Measurements from ENCODE around the gene PDK1. TPM values are rescaled to one million over a fixed set of nuclear protein-coding genes. Genes with fewer than 3 reads are reported as not detected.
"Not testable (repeated sequence)": the region's sequence is repeated elsewhere in the genome, so short reads cannot be mapped to it uniquely, and the experiment has no call there.

Gene PDK1
- total RNA-seq, 1 donor from 2014 or later = 42.3 TPM

DNA sequence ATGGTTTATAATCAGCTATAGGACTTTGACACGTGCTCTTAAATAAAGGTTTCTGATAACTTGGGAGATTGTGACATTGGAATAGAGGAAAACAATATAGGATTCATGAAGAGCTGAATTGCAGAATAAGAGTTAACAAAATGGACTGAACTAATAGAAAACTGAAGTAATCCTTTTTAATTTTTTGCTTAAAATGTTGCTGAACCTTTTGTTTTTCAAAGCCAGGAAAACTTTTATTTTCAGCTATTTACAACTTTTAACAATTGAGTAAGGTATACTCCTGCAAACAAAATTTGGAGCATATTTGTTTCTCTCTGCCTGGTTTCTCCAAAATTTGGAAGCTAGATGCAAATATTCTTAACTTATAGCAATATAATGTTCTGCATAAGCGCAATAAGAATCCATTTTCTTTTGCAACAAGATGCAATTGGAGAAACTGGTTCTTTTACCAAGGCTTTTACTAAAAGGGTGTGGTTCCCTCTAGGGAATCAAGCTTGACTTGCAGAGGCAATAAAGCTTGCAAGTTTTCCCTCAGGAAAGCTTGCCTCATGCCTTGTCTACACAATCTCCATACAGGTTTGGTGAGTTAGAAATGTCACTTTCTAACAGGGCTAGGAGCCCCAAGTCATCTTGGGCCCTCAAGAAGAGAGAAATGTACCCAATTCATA is 10.3 kb upstream of the PDK1 start:
- Mint-ChIP-seq H3K36me3 (peaks cover 29% of the 10 kb centered on the region), H3K9me3 (peaks cover 51% of the 10 kb centered on the region)

DNA sequence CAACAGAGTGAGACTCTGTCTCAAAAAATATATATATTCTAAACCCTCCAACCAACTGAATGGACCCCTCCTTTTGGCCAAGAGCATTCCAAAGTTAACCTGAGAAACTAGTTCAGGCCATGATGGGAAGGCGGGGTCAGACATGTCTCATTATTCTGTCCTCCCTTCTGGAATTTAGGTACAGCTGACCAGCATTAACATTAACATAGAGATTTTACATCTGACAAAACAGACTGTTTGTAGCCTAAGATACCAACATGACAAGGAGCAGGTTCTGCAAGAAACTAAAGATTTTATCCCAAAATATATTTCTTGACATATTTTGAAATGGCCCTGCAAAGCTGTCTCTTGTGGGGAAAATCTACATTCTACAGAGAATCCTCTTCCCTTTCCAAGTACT is 6.8 kb upstream of the PDK1 start:
- DNase-seq (ENCODE audit: low spot score in 2 of 2, unreplicated experiment in 2 of 2) = no peak
- H3K36me3 Mint-ChIP-seq = peaks cover 14% of the 10 kb centered on the region
- no peaks in the 10 kb centered on the region for H3K27me3 Mint-ChIP-seq (ENCODE audit: low read depth)
- H3K9me3 Mint-ChIP-seq = peaks cover 25% of the 10 kb centered on the region
- peaks cover 34% of the 10 kb centered on the region for H3K4me1 Mint-ChIP-seq
- H3K4me3 Mint-ChIP-seq = no peak overlapping the region
- no peak overlapping the region for H3K27ac Mint-ChIP-seq
- TF ChIP-seq, protein P1, sequence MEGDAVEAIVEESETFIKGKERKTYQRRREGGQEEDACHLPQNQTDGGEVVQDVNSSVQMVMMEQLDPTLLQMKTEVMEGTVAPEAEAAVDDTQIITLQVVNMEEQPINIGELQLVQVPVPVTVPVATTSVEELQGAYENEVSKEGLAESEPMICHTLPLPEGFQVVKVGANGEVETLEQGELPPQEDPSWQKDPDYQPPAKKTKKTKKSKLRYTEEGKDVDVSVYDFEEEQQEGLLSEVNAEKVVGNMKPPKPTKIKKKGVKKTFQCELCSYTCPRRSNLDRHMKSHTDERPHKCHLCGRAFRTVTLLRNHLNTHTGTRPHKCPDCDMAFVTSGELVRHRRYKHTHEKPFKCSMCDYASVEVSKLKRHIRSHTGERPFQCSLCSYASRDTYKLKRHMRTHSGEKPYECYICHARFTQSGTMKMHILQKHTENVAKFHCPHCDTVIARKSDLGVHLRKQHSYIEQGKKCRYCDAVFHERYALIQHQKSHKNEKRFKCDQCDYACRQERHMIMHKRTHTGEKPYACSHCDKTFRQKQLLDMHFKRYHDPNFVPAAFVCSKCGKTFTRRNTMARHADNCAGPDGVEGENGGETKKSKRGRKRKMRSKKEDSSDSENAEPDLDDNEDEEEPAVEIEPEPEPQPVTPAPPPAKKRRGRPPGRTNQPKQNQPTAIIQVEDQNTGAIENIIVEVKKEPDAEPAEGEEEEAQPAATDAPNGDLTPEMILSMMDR (IDR thresholded peaks at IDR 0.05; ENCODE audit: unreplicated experiment) = no peak

More for the DNA sequence above, 10.3 kb upstream of the PDK1 start:
- Mint-ChIP-seq H3K27me3 (ENCODE audit: low read depth) (no peaks in the 10 kb centered on the region), H3K4me1 (peaks cover 15% of the 10 kb centered on the region), H3K4me3 (no peak overlapping the region), H3K27ac (no peak overlapping the region)
- TF ChIP-seq, protein P1 (IDR thresholded peaks at IDR 0.05; ENCODE audit: unreplicated experiment) = no peak
- DNase-seq (ENCODE audit: low spot score in 2 of 2, unreplicated experiment in 2 of 2) = no peak

DNA sequence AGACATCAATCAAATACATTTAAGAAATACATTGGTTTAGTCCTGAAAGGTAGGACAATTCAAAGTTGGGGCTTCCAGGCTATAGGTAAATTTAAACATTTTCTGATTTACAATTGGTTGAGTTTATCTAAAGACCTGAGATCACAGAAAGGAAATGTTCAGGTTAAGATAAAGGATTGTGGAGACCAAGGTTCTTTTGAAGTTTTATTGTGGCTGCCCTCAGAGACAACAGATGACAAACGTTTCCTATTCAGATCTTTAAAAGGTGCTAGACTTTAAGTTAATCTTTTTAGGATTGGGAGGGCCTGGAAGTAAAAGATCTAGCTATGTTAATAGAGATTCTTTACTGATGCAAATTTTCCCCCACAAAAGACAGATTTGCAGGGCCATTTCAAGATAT is 6.1 kb upstream of the PDK1 start:
- Mint-ChIP-seq H3K4me1 (peaks cover 40% of the 10 kb centered on the region), H3K27ac (peak overlapping the region; percentile 59), H3K36me3 (peaks cover 10% of the 10 kb centered on the region), H3K9me3 (peaks cover 23% of the 10 kb centered on the region)
- DNase-seq (ENCODE audit: low spot score in 2 of 2, unreplicated experiment in 2 of 2); H3K4me3 Mint-ChIP-seq; H3K27me3 Mint-ChIP-seq (ENCODE audit: low read depth): not testable (repeated sequence)

DNA sequence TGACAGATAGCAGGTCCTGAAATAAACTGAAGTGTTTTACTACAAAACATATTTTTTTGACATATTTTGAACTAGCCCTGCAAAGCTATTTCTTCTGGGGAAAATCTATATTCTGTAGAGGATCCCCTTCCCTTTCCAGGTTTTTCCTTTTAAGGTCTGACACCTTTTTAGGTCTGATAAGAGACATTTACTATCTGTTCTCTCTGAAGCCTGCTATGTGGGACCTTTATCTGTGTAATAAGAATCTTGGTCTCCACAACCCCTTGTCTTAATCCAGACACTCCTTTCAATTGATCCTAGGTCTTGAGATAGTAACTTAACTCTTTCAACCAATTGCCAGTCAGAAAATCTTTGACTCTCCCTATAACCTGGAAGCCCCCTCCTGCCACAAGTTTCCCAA is 5.5 kb upstream of the PDK1 start:
- Mint-ChIP-seq H3K27me3 (ENCODE audit: low read depth) (no peaks in the 10 kb centered on the region), H3K4me1 (peaks cover 44% of the 10 kb centered on the region), H3K36me3 (peaks cover 8% of the 10 kb centered on the region), H3K4me3 (no peak overlapping the region), H3K27ac (peak overlapping the region; percentile 85), H3K9me3 (peaks cover 19% of the 10 kb centered on the region)
- no peak for DNase-seq (ENCODE audit: low spot score in 2 of 2, unreplicated experiment in 2 of 2)
- TF ChIP-seq, protein P1 (IDR thresholded peaks at IDR 0.05; ENCODE audit: unreplicated experiment) = no peak

DNA sequence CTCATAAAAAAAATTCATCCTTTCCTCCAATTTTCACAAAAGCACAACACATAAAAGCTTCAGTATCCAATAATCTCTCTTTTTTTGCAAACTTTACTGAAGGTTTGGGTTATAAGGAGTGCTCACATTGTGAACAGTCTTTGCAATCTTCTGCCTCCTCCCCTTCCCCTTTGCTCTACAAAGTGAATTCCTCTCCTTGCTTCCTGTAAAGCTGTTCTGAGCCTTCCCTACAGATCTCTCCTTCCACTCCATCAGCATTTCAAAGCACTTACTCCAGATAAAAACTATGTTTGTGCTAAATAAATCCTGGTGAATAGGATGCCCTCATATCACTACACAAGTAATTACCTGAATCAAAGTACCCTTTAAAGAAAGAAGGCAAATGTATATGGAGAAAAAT is 4.6 kb upstream of the PDK1 start:
- Mint-ChIP-seq H3K36me3 (peaks cover 8% of the 10 kb centered on the region), H3K27ac (peak overlapping the region; percentile 86), H3K9me3 (peaks cover 11% of the 10 kb centered on the region), H3K4me3 (no peak overlapping the region), H3K4me1 (peaks cover 45% of the 10 kb centered on the region), H3K27me3 (ENCODE audit: low read depth) (no peaks in the 10 kb centered on the region)
- DNase-seq (ENCODE audit: low spot score in 2 of 2, unreplicated experiment in 2 of 2) = no peak
- TF ChIP-seq, protein P1 (IDR thresholded peaks at IDR 0.05; ENCODE audit: unreplicated experiment) = no peak

DNA sequence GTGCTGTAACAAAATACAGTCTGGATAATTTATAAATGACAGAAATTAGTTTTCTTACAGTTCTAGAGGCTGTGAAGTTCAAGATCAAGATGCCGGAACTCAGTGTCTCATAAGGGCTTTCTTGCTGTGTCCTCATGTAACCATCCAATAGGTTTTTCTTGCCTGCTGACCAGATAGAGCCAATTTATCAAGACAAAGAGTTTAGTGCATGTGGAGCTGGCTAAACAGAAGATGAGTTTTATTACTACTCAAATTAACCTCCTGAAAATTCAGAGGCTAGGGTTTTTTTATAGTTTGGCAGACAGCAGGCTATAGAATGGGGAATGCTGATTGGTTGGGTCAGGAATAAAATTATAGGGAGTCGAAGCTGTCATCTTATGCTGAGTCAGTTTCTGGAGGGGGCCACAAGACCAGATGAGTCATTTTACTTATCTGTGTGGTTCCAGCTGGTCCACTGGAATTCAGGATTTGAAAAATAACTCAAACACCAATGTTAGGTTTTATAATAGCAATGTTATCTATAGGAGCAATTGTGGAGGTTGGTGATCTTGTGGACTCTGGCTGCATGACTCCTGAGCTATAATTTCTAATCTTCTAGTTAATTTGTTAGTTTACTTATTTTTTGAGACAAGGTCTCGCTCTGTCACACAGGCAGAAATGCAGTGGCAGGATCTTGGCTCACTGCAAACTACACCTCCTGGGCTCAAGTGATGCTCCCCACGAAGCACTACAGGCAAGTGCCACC is 3.2 kb upstream of the PDK1 start:
- TF ChIP-seq, protein P1 (IDR thresholded peaks at IDR 0.05; ENCODE audit: unreplicated experiment) = no peak
- H3K9me3 Mint-ChIP-seq = peaks cover 3% of the 10 kb centered on the region
- H3K4me1 Mint-ChIP-seq = peaks cover 58% of the 10 kb centered on the region
- no peak for DNase-seq (ENCODE audit: low spot score in 2 of 2, unreplicated experiment in 2 of 2)
- no peak overlapping the region for H3K4me3 Mint-ChIP-seq
- H3K27ac Mint-ChIP-seq = no peak overlapping the region
- H3K27me3 Mint-ChIP-seq (ENCODE audit: low read depth) = no peaks in the 10 kb centered on the region
- H3K36me3 Mint-ChIP-seq = peaks cover 2% of the 10 kb centered on the region

Measured in mesothelial cell of epicardium (in vitro differentiated cells).